Measurements from ENCODE around the gene TRNAU1AP. TPM values are rescaled to one million over a fixed set of nuclear protein-coding genes. Genes with fewer than 3 reads are reported as not detected.

Gene TRNAU1AP
- total RNA-seq, 1 donor from 2014 or later, result 42.0 TPM

- ChIA-PET POLR2A (interaction anchor here (0.7 kb wide), 1 partner anchor 270 kb away, joined by 4 read pairs; no protein-coding TSS in a partner anchor), CTCF (no interaction called here)
- H3K27ac Mint-ChIP-seq, result no peak overlapping the region
- H3K4me3 Mint-ChIP-seq, result no peak overlapping the region
- H3K27me3 Mint-ChIP-seq, result no peaks in the 10 kb centered on the region
- no peak for TF ChIP-seq CTCF (IDR thresholded peaks at IDR 0.05)
- no peaks in the 10 kb centered on the region for H3K9me3 Mint-ChIP-seq
- intact Hi-C loops (cut with micrococcal nuclease), result no loop called here
- ATAC-seq (ENCODE audit: low read depth) (no peak), DNase-seq (no peak)
- H3K36me3 Mint-ChIP-seq (ENCODE audit: low read depth), result peaks cover 59% of the 10 kb centered on the region
- no peaks in the 10 kb centered on the region for H3K4me1 Mint-ChIP-seq
Measured at GRCh38 chr1:28606771-28607170, 53.9 kb downstream of the TRNAU1AP start.

- Mint-ChIP-seq H3K36me3 (ENCODE audit: low read depth) (peaks cover 57% of the 10 kb centered on the region), H3K4me1 (no peaks in the 10 kb centered on the region), H3K4me3 (no peak overlapping the region), H3K27ac (no peak overlapping the region), H3K27me3 (no peaks in the 10 kb centered on the region), H3K9me3 (no peaks in the 10 kb centered on the region)
- ATAC-seq (ENCODE audit: low read depth), result no peak
- ChIA-PET CTCF (no interaction called here), POLR2A (no interaction called here)
- intact Hi-C loops (cut with micrococcal nuclease), result no loop called here
- TF ChIP-seq CTCF (IDR thresholded peaks at IDR 0.05), result no peak
- DNase-seq, result no peak
Measured at GRCh38 chr1:28613175-28613574, 60.3 kb downstream of the TRNAU1AP start.

Other genes with a start within 250 kb of the TRNAU1AP start
- gene MED18, start 224.0 kb upstream of the TRNAU1AP start, total RNA-seq, result 20.3 and 20.7 TPM in 2 replicates
- 27.2 and 31.5 TPM in 2 replicates for gene PHACTR4, start 183.3 kb upstream of the TRNAU1AP start, total RNA-seq
- gene RCC1, start 47.0 kb upstream of the TRNAU1AP start, total RNA-seq, result 45.2 and 47.5 TPM in 2 replicates
- gene RAB42, start 39.2 kb downstream of the TRNAU1AP start, total RNA-seq, result 0.20 and 0.29 TPM in 2 replicates
- 17.1 and 18.5 TPM in 2 replicates for gene TAF12, start 90.0 kb downstream of the TRNAU1AP start, total RNA-seq
- not detected in 2 replicates for gene RNU11, start 95.5 kb downstream of the TRNAU1AP start, total RNA-seq
- 26.8 and 27.4 TPM in 2 replicates for gene GMEB1, start 115.7 kb downstream of the TRNAU1AP start, total RNA-seq
- 70.6 and 81.2 TPM in 2 replicates for gene YTHDF2, start 183.9 kb downstream of the TRNAU1AP start, total RNA-seq